GM12878 (cell line): ENCODE data around the gene DENND1A. TPM values are rescaled to one million over a fixed set of nuclear protein-coding genes. Genes with fewer than 3 reads are reported as not detected.

Source experiments
- EZH2 ChIP-seq: IDR thresholded peaks from 2 replicates; pipeline ENCODE4 v1.6.1; 2012; ENCODE audit warnings: low read depth, mild to moderate bottlenecking, control low read depth, inconsistent platforms, low read length, borderline replicate concordance; ENCODE audit not compliant: control insufficient read depth
- IRF5 ChIP-seq: fragments of 450-650 bp; IDR thresholded peaks from 2 replicates; pipeline ENCODE4 v1.6.1; 2017; ENCODE audit warnings: borderline replicate concordance
- MEF2A ChIP-seq: IDR thresholded peaks from 2 replicates; pipeline ENCODE4 v1.6.1; 2011; ENCODE audit warnings: low read depth, mild to moderate bottlenecking, low read length, moderate library complexity; ENCODE audit not compliant: insufficient read depth
- NKRF ChIP-seq: fragments of 450-650 bp; conservative IDR thresholded peaks from 2 replicates; pipeline ENCODE4 v1.6.1; 2017; ENCODE audit warnings: mild to moderate bottlenecking, moderate library complexity
- NR2C2 ChIP-seq: IDR thresholded peaks from 2 replicates; pipeline ENCODE4 v1.6.1; 2011; ENCODE audit warnings: borderline replicate concordance, low read depth; ENCODE audit not compliant: control insufficient read depth, insufficient read length
- SMARCA5 ChIP-seq: fragments of 450-650 bp; IDR thresholded peaks from 2 replicates; pipeline ENCODE4 v1.6.1; 2017; ENCODE audit warnings: mild to moderate bottlenecking
- SP1 ChIP-seq: IDR thresholded peaks from one replicate; pipeline ENCODE4 v1.6.1; 2011; ENCODE audit warnings: low read depth, low read length
- polyA plus RNA-seq, 11 experiments: library from polyadenylated mRNA; depleted of rRNA in 4 of 11; unstranded in 6 of 11; stranded (reverse) in 5 of 11; fragments of >200 nt; fragmentation: Nextera tagmentation in 4 of 11; fragmentation: Illumina TruSeq in 1 of 11; extraction: Ambion mirVana in 4 of 11; extraction: Trizol in 1 of 11; gene quantifications; 1 replicate in 1 of 11; 2 replicates in 10 of 11; pipeline versions ENCODE4 v1.2.1 to v1.2.3, GENCODE V29; 2011 to 2016; ENCODE audit warnings: inconsistent platforms in 2 of 11, missing spikeins in 2 of 11, low read depth in 1 of 11
- total RNA-seq, 4 experiments: library from RNA; depleted of rRNA in 3 of 4; stranded (reverse); fragments of >200 nt in 3 of 4; fragmentation: Illumina TruSeq in 1 of 4; extraction: Trizol in 1 of 4; gene quantifications; 2 replicates each; pipeline versions ENCODE4 v1.2.1 to v1.2.3, GENCODE V29; 2013 to 2021
- TF ChIP-seq, protein P1 (sequence below): IDR thresholded peaks from 2 replicates; pipeline ENCODE4 v1.6.1; 2012; ENCODE audit warnings: improper control_type of control experiment, low read depth, low read length; ENCODE audit not compliant: insufficient replicate concordance
- TF ChIP-seq, protein P2 (sequence below): fragments of 450-650 bp; IDR thresholded peaks from 2 replicates; pipeline ENCODE4 v1.6.1; 2016; ENCODE audit warnings: mild to moderate bottlenecking

The DENND1A gene
- total and polyA plus RNA-seq, 10 of the 15 experiments (the other 5 are each of a cell fraction or from before 2014, with no cell fraction given), result 14.1 to 48.6 (median 35.2) TPM

DNA sequence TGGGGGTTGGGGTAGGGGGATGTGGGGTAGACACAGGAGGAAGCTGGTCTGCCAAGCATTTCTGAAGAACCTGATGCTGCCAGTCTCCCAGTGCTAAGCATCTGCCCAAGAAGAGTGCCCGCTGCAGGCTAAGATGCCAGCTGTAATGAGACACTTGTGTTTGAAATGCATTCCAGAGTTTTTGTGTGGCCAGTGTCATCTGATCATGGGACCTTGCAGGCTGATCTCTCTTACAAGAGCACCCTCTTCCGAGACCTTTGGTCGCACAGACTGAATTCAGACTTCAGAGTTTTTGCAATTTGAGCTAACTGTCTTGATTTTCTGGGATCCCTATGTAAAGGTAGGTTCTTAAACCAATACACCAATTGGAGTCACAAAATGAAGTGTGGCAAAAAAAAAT lies 58.1 kb downstream of the DENND1A start (continued):
- TF ChIP-seq, protein P1, sequence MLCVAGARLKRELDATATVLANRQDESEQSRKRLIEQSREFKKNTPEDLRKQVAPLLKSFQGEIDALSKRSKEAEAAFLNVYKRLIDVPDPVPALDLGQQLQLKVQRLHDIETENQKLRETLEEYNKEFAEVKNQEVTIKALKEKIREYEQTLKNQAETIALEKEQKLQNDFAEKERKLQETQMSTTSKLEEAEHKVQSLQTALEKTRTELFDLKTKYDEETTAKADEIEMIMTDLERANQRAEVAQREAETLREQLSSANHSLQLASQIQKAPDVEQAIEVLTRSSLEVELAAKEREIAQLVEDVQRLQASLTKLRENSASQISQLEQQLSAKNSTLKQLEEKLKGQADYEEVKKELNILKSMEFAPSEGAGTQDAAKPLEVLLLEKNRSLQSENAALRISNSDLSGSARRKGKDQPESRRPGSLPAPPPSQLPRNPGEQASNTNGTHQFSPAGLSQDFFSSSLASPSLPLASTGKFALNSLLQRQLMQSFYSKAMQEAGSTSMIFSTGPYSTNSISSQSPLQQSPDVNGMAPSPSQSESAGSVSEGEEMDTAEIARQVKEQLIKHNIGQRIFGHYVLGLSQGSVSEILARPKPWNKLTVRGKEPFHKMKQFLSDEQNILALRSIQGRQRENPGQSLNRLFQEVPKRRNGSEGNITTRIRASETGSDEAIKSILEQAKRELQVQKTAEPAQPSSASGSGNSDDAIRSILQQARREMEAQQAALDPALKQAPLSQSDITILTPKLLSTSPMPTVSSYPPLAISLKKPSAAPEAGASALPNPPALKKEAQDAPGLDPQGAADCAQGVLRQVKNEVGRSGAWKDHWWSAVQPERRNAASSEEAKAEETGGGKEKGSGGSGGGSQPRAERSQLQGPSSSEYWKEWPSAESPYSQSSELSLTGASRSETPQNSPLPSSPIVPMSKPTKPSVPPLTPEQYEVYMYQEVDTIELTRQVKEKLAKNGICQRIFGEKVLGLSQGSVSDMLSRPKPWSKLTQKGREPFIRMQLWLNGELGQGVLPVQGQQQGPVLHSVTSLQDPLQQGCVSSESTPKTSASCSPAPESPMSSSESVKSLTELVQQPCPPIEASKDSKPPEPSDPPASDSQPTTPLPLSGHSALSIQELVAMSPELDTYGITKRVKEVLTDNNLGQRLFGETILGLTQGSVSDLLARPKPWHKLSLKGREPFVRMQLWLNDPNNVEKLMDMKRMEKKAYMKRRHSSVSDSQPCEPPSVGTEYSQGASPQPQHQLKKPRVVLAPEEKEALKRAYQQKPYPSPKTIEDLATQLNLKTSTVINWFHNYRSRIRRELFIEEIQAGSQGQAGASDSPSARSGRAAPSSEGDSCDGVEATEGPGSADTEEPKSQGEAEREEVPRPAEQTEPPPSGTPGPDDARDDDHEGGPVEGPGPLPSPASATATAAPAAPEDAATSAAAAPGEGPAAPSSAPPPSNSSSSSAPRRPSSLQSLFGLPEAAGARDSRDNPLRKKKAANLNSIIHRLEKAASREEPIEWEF, result no peak
- TF ChIP-seq, protein P2, sequence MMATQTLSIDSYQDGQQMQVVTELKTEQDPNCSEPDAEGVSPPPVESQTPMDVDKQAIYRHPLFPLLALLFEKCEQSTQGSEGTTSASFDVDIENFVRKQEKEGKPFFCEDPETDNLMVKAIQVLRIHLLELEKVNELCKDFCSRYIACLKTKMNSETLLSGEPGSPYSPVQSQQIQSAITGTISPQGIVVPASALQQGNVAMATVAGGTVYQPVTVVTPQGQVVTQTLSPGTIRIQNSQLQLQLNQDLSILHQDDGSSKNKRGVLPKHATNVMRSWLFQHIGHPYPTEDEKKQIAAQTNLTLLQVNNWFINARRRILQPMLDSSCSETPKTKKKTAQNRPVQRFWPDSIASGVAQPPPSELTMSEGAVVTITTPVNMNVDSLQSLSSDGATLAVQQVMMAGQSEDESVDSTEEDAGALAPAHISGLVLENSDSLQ, result no peak
- TF ChIP-seq SP1, result no peak
- TF ChIP-seq EZH2, result no peak
- TF ChIP-seq SMARCA5, result no peak
- no peak for TF ChIP-seq NKRF
- no peak for TF ChIP-seq IRF5
- no peak for TF ChIP-seq NR2C2
- no peak for TF ChIP-seq MEF2A
- TF ChIP-seq, all 136 proteins: peak for 0
